GM23338 (cell line): ENCODE data around the gene TWIST2. TPM values are rescaled to one million over a fixed set of nuclear protein-coding genes. Genes with fewer than 3 reads are reported as not detected.

Source experiments
- ATAC-seq: fragments of 200-7000 bp; cut with Tn5 transposase; 3 replicates; pipeline ENCODE4 v1.9.1; 2020
- DNase-seq: peaks from one replicate; pipeline ENCODE4 v3.0.0-alpha.2; 2015; ENCODE audit warnings: low spot score
- H2AFZ ChIP-seq: fragments of 200-600 bp; sonication (generic); 2 replicates; pipeline ENCODE4 v1.8.0; 2016; ENCODE audit warnings: antibody characterized with exemption, mild to moderate bottlenecking, moderate library complexity
- H3F3A ChIP-seq: fragments of 200-600 bp; sonication (generic); replicated peaks from 2 replicates; pipeline ENCODE4 v1.8.0; 2017; ENCODE audit warnings: antibody characterized with exemption, mixed run types, low read depth
- H3K27ac ChIP-seq: fragments of 200-600 bp; sonication (generic); 2 replicates; pipeline ENCODE4 v1.6.1; 2016; ENCODE audit warnings: low read depth
- H3K27me3 ChIP-seq: fragments of 200-600 bp; sonication (generic); 2 replicates; pipeline ENCODE4 v1.8.0; 2016; ENCODE audit warnings: mild to moderate bottlenecking, mixed run types, moderate library complexity; ENCODE audit not compliant: insufficient read depth
- H3K36me3 ChIP-seq: fragments of 200-600 bp; sonication (generic); 2 replicates; pipeline ENCODE4 v1.8.0; 2016; ENCODE audit warnings: mild to moderate bottlenecking; ENCODE audit not compliant: insufficient read depth
- H3K4me1 ChIP-seq: fragments of 200-600 bp; sonication (generic); 2 replicates; pipeline ENCODE4 v1.8.0; 2016; ENCODE audit warnings: mild to moderate bottlenecking, moderate library complexity; ENCODE audit not compliant: insufficient read depth
- H3K4me2 ChIP-seq: fragments of 200-600 bp; sonication (generic); 2 replicates; pipeline ENCODE4 v1.7.1; 2017; ENCODE audit warnings: mixed run types
- H3K4me3 ChIP-seq: fragments of 200-600 bp; sonication (generic); 2 replicates; pipeline ENCODE4 v1.6.1; 2016; ENCODE audit warnings: mixed run types
- H3K79me2 ChIP-seq: fragments of 200-600 bp; sonication (generic); replicated peaks from 2 replicates; pipeline ENCODE4 v1.8.0; 2017; ENCODE audit warnings: mild to moderate bottlenecking; ENCODE audit not compliant: insufficient read depth
- H3K9me2 ChIP-seq: fragments of 200-600 bp; sonication (generic); 2 replicates; pipeline ENCODE4 v1.8.0; 2017; ENCODE audit not compliant: insufficient read depth
- H4K20me1 ChIP-seq: fragments of 200-600 bp; sonication (generic); replicated peaks from 2 replicates; pipeline ENCODE4 v1.8.0; 2017; ENCODE audit warnings: mild to moderate bottlenecking; ENCODE audit not compliant: insufficient read depth
- H3K27ac Mint-ChIP-seq: 2 replicates; pipeline ENCODE4 v1.8.0; 2020; ENCODE audit warnings: inconsistent platforms, mild to moderate bottlenecking, moderate library complexity, mixed read lengths
- H3K27me3 Mint-ChIP-seq: 3 replicates; pipeline ENCODE4 v1.8.0; 2022; ENCODE audit warnings: low read depth, mild to moderate bottlenecking, moderate library complexity, mixed read lengths, inconsistent platforms; ENCODE audit not compliant: insufficient read depth, poor library complexity
- H3K36me3 Mint-ChIP-seq: 3 replicates; pipeline ENCODE4 v1.8.0; 2021; ENCODE audit warnings: low read depth, mild to moderate bottlenecking, inconsistent platforms, moderate library complexity, mixed read lengths
- H3K4me1 Mint-ChIP-seq: 3 replicates; pipeline ENCODE4 v1.8.0; 2020; ENCODE audit warnings: mild to moderate bottlenecking, inconsistent platforms, mixed read lengths
- H3K4me3 Mint-ChIP-seq: 3 replicates; pipeline ENCODE4 v1.8.0; 2021; ENCODE audit warnings: moderate library complexity, mild to moderate bottlenecking, inconsistent platforms, mixed read lengths
- H3K9me3 Mint-ChIP-seq: 3 replicates; pipeline ENCODE4 v1.8.0; 2020; ENCODE audit warnings: moderate library complexity, mild to moderate bottlenecking, inconsistent platforms, mixed read lengths
- CREB1 ChIP-seq: fragments of 250-450 bp; sonication (Bioruptor Pico); IDR thresholded peaks from 2 replicates; pipeline ENCODE4 v1.5.0; 2020; ENCODE audit warnings: low read depth, mild to moderate bottlenecking, moderate library complexity
- JUNB ChIP-seq: IDR thresholded peaks from one replicate; pipeline ENCODE4 v1.6.1; 2016; ENCODE audit warnings: antibody characterized with exemption; ENCODE audit not compliant: unreplicated experiment
- POLR2AphosphoS5 ChIP-seq: IDR thresholded peaks from 2 replicates; pipeline ENCODE4 v1.6.1; 2016; ENCODE audit warnings: antibody characterized with exemption, low read depth
- REST ChIP-seq: IDR thresholded peaks from one replicate; pipeline ENCODE4 v1.6.1; 2018; ENCODE audit warnings: antibody characterized with exemption; ENCODE audit not compliant: unreplicated experiment
- STAT1 ChIP-seq: IDR thresholded peaks from one replicate; pipeline ENCODE4 v1.6.1; 2016; ENCODE audit warnings: antibody characterized with exemption; ENCODE audit not compliant: unreplicated experiment
- ZNF114 ChIP-seq: fragments of 250-450 bp; sonication (Bioruptor Pico); IDR thresholded peaks from 2 replicates; pipeline ENCODE4 v1.5.0; 2020; ENCODE audit warnings: mild to moderate bottlenecking, moderate library complexity
- ZNF331 ChIP-seq: fragments of 250-450 bp; sonication (Bioruptor Pico); IDR thresholded peaks from 2 replicates; pipeline ENCODE4 v1.5.0; 2020; ENCODE audit warnings: low read depth, mild to moderate bottlenecking, moderate library complexity
- polyA plus RNA-seq: library from polyadenylated mRNA; unstranded; fragments of >200 nt; fragmentation: Nextera tagmentation; extraction: Ambion mirVana; gene quantifications from 2 replicates; pipeline ENCODE4 v1.2.1, GENCODE V29; 2016
- total RNA-seq: library from RNA; depleted of rRNA; stranded (reverse); fragments of >200 nt; shearing (Covaris generic); gene quantifications from 2 replicates; pipeline ENCODE4 v1.2.3, GENCODE V29; 2014
- TF ChIP-seq, protein P1 (sequence below), 2 experiments: fragments of 200-600 bp in 1 of 2; sonication (generic) in 1 of 2; conservative IDR thresholded peaks; 2 replicates each; pipeline versions ENCODE4 v1.5.1 to v1.6.1; 2016 to 2017; ENCODE audit warnings: antibody characterized with exemption in 2 of 2, low read depth in 2 of 2, mild to moderate bottlenecking in 2 of 2, moderate library complexity in 1 of 2
- TF ChIP-seq, protein P2 (sequence below): IDR thresholded peaks from 2 replicates; pipeline ENCODE4 v1.6.1; 2016; ENCODE audit warnings: antibody characterized with exemption

Gene TWIST2
- total and polyA plus RNA-seq, 2 experiments from 2014 or later = 7.0 to 12.5 TPM

- TF ChIP-seq, protein P1, sequence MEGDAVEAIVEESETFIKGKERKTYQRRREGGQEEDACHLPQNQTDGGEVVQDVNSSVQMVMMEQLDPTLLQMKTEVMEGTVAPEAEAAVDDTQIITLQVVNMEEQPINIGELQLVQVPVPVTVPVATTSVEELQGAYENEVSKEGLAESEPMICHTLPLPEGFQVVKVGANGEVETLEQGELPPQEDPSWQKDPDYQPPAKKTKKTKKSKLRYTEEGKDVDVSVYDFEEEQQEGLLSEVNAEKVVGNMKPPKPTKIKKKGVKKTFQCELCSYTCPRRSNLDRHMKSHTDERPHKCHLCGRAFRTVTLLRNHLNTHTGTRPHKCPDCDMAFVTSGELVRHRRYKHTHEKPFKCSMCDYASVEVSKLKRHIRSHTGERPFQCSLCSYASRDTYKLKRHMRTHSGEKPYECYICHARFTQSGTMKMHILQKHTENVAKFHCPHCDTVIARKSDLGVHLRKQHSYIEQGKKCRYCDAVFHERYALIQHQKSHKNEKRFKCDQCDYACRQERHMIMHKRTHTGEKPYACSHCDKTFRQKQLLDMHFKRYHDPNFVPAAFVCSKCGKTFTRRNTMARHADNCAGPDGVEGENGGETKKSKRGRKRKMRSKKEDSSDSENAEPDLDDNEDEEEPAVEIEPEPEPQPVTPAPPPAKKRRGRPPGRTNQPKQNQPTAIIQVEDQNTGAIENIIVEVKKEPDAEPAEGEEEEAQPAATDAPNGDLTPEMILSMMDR (conservative IDR thresholded peaks at IDR 0.05; ENCODE audit: low read depth in 2 of 2) = no peak
- no peak for TF ChIP-seq CREB1 (CRISPR knock-in tag)
- TF ChIP-seq, protein P2, sequence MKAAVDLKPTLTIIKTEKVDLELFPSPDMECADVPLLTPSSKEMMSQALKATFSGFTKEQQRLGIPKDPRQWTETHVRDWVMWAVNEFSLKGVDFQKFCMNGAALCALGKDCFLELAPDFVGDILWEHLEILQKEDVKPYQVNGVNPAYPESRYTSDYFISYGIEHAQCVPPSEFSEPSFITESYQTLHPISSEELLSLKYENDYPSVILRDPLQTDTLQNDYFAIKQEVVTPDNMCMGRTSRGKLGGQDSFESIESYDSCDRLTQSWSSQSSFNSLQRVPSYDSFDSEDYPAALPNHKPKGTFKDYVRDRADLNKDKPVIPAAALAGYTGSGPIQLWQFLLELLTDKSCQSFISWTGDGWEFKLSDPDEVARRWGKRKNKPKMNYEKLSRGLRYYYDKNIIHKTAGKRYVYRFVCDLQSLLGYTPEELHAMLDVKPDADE = no peak
- TF ChIP-seq REST = no peak
- no peak for TF ChIP-seq JUNB
- no peak for TF ChIP-seq POLR2AphosphoS5
- TF ChIP-seq ZNF114 = no peak
Measured at GRCh38 chr2:238873841-238874240, 26.0 kb downstream of the TWIST2 start (continued).

GRCh38 chr2:238874330-238875050 lies 26.6 kb downstream of the TWIST2 start:
- DNase-seq = no peak
- Histone ChIP-seq H3K4me1 (no peaks in the 10 kb centered on the region), H3K4me2 (no peak overlapping the region), H4K20me1 (no peaks in the 10 kb centered on the region), H3K79me2 (no peaks in the 10 kb centered on the region), H3K9me2 (0 out of 2 replicates have a peak, but pooled peaks cover 4% of the 10 kb centered on the region), H2AFZ (no peak overlapping the region), H3K27ac (no peak overlapping the region), H3K36me3 (no peaks in the 10 kb centered on the region), H3K4me3 (no peak overlapping the region), H3K27me3 (no peaks in the 10 kb centered on the region), H3F3A (no peaks in the 10 kb centered on the region)
- peaks cover 5% of the 10 kb centered on the region; the same call in 2 of the 3 replicates for H3K36me3 Mint-ChIP-seq
- no peak overlapping the region for H3K4me3 Mint-ChIP-seq
- TF ChIP-seq, protein P1 (conservative IDR thresholded peaks at IDR 0.05; ENCODE audit: low read depth in 2 of 2) = no peak
- no peak for TF ChIP-seq STAT1
- no peak for TF ChIP-seq ZNF331 (CRISPR knock-in tag)
- peaks cover 31% of the 10 kb centered on the region for H3K9me3 Mint-ChIP-seq
- H3K4me1 Mint-ChIP-seq = no peaks in the 10 kb centered on the region
- H3K27me3 Mint-ChIP-seq = peaks cover 14% of the 10 kb centered on the region
- H3K27ac Mint-ChIP-seq = no peak overlapping the region
- no peak for ATAC-seq
